GM21515 (cell line): ENCODE data around the gene SLC16A3.
"Not testable (repeated sequence)": the region's sequence is repeated elsewhere in the genome, so short reads cannot be mapped to it uniquely, and the experiment has no call there.

ENCODE experiments used
- ATAC-seq: cut with Tn5 transposase; IDR thresholded peaks from one replicate; pipeline ENCODE4 v1.9.1; 2021; ENCODE audit not compliant: unreplicated experiment

Gene SLC16A3

GRCh38 chr17:82203920-82204319 lies 24.9 kb upstream of the SLC16A3 start:
- ATAC-seq = no peak

DNA sequence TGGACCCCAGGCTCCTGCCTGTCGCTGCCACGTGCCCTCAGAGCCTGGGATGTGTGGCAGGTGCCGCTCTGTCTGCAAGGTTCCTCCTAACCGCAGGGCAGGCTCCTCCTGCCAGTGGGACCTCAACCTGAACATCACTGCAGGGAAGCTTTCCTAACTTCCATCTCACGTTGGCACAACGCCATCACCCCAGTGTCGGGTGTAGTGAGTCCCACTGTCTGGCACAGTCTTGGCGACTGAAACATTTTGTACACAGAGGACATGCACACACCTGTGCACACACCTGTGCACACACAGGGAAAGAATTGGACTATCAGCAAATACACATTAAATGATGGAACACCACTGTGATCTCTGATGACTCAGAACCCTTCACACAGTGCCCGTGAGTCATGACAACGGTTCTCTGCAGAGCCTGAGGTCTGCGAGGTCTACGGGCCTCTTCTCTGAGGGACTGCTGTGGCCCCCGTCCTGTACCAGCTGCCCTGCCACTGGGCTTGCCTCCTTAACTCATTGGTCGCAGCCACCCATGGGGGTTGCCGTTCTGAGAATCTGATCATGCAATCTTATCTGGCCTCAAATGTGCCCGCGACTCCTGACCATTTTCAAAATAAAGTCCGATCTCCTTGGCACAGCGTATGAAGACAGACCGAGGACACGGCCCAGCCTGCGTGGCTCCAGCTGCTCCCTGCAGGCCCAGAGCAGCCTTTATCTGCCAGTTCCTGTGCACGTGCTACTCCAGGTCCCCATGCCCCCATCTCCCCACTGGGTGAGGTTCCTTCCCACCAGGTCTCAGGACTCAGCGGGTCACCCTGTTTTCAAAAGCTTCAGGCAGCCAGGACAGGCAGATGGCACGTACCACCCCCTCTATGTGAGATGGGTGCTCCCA lies 23.8 kb upstream of the SLC16A3 start:
- ATAC-seq = no peak

DNA sequence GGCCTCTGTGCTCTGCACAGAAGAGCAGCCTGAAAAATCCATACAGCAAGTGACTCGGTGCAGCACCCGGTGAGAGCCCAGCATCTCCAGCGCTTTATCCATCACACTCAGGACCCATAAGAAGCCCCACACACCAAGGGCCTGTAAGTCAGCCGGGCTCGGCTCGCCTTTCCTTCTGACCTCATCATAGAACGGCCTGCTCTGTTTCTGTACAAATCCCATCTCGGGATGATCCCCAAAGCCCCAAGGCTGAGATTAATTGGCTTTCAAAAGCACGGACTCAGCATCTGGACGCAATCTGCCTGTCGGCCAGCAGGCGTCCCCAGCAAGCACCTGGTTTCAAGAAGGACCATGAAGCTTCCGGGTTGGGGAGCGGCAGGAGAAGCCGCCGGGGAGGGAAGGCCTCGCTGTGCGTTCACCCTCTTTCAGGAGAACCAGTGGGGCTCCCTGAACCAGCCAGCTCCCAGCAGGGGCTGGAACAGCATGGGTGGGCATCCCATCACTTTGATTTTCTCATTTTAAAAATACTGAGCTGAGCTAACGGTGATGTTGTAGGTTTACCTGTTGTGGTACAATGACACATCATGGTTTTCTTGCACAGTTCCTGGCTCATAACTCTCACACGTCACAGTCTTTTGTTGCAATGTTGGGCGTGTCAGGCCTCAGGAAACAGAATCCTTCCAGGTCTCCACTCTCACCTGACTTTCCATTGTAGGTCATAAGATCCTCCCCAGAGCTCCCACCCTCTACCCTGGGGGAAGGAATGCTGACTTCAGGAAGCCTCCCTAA lies 22.9 kb upstream of the SLC16A3 start:
- ATAC-seq = peak; percentile 78

GRCh38 chr17:82210655-82211054 lies 18.2 kb upstream of the SLC16A3 start:
- not testable (repeated sequence) for ATAC-seq

DNA sequence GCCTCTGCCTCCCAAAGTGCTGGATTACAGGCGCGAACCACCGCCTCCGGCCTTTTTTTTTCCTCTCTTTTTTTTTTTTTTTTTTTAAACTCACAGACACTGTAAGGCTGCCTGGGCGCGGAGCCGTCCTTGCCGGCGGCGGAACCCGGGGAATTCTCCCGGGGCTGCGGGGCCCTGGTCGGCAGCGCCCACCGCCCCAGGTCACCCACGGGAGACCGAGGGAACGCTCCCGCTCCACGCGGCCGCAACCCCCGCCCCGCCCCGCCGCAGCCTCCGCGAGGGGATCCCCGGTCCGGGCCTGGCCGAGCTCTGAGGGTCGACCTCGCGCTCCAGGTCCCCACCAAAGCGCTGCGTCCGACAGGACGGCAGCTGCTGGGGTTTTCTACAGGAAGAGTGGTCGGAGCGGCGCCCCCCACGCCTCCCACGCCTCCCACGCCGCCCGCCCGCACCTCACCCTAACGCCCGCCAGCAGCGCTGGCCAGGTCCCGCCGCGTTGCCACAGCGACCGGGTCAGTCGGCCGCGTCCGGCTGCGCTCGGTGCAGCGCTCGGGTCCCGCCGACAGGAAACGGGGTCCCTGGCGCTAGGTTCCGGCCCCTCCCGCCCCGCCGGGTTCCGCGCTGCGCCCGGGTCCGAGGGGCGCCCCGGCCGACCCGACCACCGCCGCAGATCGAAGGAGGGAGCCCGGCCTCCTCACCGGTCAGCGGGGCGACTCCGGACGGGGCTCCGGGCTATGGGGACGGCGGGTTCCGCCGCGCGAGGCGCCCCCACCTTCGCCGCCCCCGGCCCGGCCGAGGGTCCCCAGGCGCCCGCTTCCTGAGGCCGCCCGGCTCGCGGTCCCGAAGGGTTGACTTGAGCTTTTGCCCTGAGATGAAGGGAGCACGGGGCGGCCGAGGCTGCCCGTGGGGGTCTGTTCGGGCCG lies 16.3 kb upstream of the SLC16A3 start, which contains the start of gene CCDC57:
CCDC57 (minus strand) TSS at position 512 of the 920 bp plus-strand sequence. CDS start 10,898 bp downstream, outside the sequence.
- peak; percentile 79 for ATAC-seq

GRCh38 chr17:82213251-82214011 lies 15.4 kb upstream of the SLC16A3 start:
- peak; percentile 7 for ATAC-seq

GRCh38 chr17:82214012-82214628 lies 14.7 kb upstream of the SLC16A3 start:
- no peak for ATAC-seq

- ATAC-seq = no peak
Observed at GRCh38 chr17:82215095-82215971, 13.5 kb upstream of the SLC16A3 start.

GRCh38 chr17:82215972-82216300 lies 12.9 kb upstream of the SLC16A3 start:
- no peak for ATAC-seq

DNA sequence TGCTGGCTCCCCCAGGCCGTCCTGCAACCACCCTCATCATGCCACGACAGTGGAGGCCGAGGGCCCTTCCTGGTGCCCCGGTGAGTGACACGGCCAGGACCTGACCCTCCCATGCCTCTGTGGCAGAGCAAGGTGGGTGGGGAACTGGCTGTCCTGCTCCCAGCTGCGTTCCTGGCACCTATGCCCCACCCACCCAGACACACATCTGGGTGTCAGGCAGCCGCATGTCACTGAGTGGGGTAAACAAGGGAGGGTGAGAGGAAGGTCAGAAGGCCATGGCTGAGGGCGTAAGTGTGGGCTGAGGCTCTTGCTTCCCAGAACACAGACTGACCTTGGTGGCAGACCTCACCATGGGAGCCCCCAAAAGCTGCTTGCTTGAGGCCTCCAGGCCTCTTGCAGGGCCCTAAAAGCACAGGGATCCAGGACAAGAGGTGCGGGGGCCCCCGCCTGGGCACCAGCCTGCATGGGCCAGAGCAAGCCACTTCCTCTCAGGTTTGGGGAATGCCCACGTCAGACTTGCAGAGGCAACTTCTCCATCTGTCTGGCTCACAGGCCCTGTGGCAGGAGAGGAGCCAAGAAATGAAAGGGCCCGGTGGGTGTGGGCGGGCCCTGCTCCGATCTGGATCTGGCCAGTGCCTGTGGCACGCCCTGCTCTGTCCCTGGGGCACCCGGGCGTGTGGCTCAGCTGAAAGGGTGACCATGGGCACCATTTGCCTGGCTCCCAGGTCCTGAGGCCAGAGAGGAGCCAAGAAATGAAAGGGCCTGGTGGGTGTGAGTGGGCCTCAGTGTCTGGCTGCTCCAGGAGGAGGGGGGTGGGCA lies 12.3 kb upstream of the SLC16A3 start:
- ATAC-seq = no peak

DNA sequence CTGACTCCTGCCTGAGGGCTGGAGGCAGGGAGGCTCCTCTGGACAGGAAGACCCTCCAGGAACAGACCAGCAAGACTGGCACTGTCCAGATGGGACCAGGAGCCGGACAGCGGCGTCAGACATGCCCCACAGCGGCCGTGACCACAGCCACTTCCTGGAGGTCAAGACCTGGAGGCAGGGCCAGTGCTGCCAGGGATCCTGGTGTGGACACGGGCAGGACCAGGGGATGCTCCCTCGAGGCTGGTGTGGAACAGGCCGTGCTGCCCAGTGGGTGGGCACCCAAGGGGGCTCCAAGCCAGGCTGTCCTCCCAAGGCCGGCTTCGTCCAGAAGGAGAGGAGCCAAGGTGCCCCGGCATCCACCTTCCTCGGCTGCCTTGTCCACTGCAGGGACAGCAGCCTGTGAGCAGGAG lies 11.7 kb upstream of the SLC16A3 start:
- no peak for ATAC-seq

DNA sequence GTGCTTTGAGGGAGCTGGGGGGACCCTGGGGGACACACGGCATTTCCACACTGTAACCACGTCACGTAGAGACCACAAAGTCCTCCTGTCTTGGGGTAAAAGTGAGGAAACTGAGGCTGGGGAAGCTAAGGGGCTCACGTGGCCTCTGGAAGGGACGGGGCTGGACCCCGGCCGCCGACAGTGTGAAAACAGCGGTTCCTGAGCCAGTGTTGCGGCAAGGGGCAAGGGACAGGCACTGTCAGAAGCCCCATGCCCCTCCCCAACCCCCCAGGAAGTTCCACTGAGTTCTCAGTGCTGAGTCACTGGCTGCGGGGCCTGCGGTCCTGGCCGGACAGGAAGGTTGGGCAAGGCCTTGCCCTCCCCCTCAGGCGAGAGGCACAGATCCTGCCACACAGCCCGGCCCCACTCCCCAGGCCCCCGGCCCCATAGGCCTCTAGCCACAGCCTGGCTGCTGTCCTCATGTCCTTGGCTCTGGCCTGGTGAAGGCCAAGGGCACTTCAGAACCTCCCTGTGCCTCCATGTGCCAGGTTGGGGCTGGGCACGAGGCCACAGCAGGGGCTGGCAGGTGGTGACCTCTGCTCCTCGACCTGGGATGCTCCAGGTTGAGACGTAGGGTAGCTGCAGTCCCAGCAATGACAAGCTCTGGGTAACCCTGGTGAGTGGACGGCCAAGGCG lies 11.2 kb upstream of the SLC16A3 start:
- ATAC-seq = no peak

- no peak for ATAC-seq
Observed at GRCh38 chr17:82218349-82219075, 10.3 kb upstream of the SLC16A3 start.

GRCh38 chr17:82219083-82219482 lies 9.8 kb upstream of the SLC16A3 start:
- ATAC-seq = no peak

DNA sequence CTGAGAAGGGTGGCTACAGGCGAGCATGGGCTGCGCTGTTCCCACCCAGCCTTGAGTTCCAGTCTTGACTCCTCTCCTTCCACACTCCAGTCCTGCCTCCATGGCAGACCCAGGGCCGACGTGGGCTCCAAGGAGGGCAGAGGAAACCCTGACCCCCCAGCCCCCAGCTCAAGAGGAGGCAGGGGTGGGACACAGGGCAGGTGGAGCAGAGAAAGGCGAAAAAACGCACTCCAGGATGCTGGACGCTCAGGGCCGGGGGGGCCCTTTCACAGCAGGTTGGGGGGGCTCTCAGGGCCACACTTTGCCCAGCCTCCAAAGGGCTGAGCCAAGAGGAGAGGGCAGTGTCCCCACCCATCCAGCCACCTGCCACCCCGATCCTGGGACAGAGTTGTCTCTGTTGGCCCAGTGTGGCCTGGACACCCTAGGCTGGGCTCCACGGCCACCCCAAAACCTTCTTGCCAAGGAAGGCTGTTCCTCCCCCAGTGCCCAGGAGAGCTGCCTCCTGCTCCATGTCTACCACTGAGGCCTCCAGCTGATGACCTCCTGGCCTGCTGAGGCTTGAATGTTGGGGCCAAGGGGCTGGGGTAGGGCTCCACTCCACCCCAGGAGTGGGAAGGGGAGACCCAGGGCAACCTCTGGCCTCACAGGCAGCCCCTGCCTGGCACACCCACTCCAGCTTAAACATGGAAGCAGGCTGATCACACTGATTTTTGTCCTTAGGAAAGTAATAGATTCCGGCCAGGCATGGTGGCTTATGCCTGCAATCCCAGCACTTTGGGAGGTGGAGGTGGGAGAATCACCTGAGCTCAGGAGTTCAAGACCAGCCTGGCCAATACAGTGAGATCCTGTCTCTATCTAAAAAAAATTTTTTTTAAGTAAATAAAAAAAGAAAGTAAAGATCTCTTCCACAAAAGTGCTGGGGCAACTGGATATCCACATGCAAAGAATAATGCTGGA lies 8.8 kb upstream of the SLC16A3 start:
- ATAC-seq = no peak
